GM23338 (cell line): ENCODE data around the gene IVD. TPM values are rescaled to one million over a fixed set of nuclear protein-coding genes. Genes with fewer than 3 reads are reported as not detected.

Experiments
- ATAC-seq: fragments of 200-7000 bp; cut with Tn5 transposase; 3 replicates; pipeline ENCODE4 v1.9.1; 2020
- DNase-seq: peaks from one replicate; pipeline ENCODE4 v3.0.0-alpha.2; 2015; ENCODE audit warnings: low spot score
- H2AFZ ChIP-seq: fragments of 200-600 bp; sonication (generic); 2 replicates; pipeline ENCODE4 v1.8.0; 2016; ENCODE audit warnings: antibody characterized with exemption, mild to moderate bottlenecking, moderate library complexity
- H3F3A ChIP-seq: fragments of 200-600 bp; sonication (generic); replicated peaks from 2 replicates; pipeline ENCODE4 v1.8.0; 2017; ENCODE audit warnings: antibody characterized with exemption, mixed run types, low read depth
- H3K27ac ChIP-seq: fragments of 200-600 bp; sonication (generic); 2 replicates; pipeline ENCODE4 v1.6.1; 2016; ENCODE audit warnings: low read depth
- H3K27me3 ChIP-seq: fragments of 200-600 bp; sonication (generic); 2 replicates; pipeline ENCODE4 v1.8.0; 2016; ENCODE audit warnings: mild to moderate bottlenecking, mixed run types, moderate library complexity; ENCODE audit not compliant: insufficient read depth
- H3K36me3 ChIP-seq: fragments of 200-600 bp; sonication (generic); 2 replicates; pipeline ENCODE4 v1.8.0; 2016; ENCODE audit warnings: mild to moderate bottlenecking; ENCODE audit not compliant: insufficient read depth
- H3K4me1 ChIP-seq: fragments of 200-600 bp; sonication (generic); 2 replicates; pipeline ENCODE4 v1.8.0; 2016; ENCODE audit warnings: mild to moderate bottlenecking, moderate library complexity; ENCODE audit not compliant: insufficient read depth
- H3K4me2 ChIP-seq: fragments of 200-600 bp; sonication (generic); 2 replicates; pipeline ENCODE4 v1.7.1; 2017; ENCODE audit warnings: mixed run types
- H3K4me3 ChIP-seq: fragments of 200-600 bp; sonication (generic); 2 replicates; pipeline ENCODE4 v1.6.1; 2016; ENCODE audit warnings: mixed run types
- H3K79me2 ChIP-seq: fragments of 200-600 bp; sonication (generic); replicated peaks from 2 replicates; pipeline ENCODE4 v1.8.0; 2017; ENCODE audit warnings: mild to moderate bottlenecking; ENCODE audit not compliant: insufficient read depth
- H3K9me2 ChIP-seq: fragments of 200-600 bp; sonication (generic); 2 replicates; pipeline ENCODE4 v1.8.0; 2017; ENCODE audit not compliant: insufficient read depth
- H4K20me1 ChIP-seq: fragments of 200-600 bp; sonication (generic); replicated peaks from 2 replicates; pipeline ENCODE4 v1.8.0; 2017; ENCODE audit warnings: mild to moderate bottlenecking; ENCODE audit not compliant: insufficient read depth
- H3K27ac Mint-ChIP-seq: 2 replicates; pipeline ENCODE4 v1.8.0; 2020; ENCODE audit warnings: inconsistent platforms, mild to moderate bottlenecking, moderate library complexity, mixed read lengths
- H3K27me3 Mint-ChIP-seq: 3 replicates; pipeline ENCODE4 v1.8.0; 2022; ENCODE audit warnings: low read depth, mild to moderate bottlenecking, moderate library complexity, mixed read lengths, inconsistent platforms; ENCODE audit not compliant: insufficient read depth, poor library complexity
- H3K36me3 Mint-ChIP-seq: 3 replicates; pipeline ENCODE4 v1.8.0; 2021; ENCODE audit warnings: low read depth, mild to moderate bottlenecking, inconsistent platforms, moderate library complexity, mixed read lengths
- H3K4me1 Mint-ChIP-seq: 3 replicates; pipeline ENCODE4 v1.8.0; 2020; ENCODE audit warnings: mild to moderate bottlenecking, inconsistent platforms, mixed read lengths
- H3K4me3 Mint-ChIP-seq: 3 replicates; pipeline ENCODE4 v1.8.0; 2021; ENCODE audit warnings: moderate library complexity, mild to moderate bottlenecking, inconsistent platforms, mixed read lengths
- H3K9me3 Mint-ChIP-seq: 3 replicates; pipeline ENCODE4 v1.8.0; 2020; ENCODE audit warnings: moderate library complexity, mild to moderate bottlenecking, inconsistent platforms, mixed read lengths
- CREB1 ChIP-seq: fragments of 250-450 bp; sonication (Bioruptor Pico); IDR thresholded peaks from 2 replicates; pipeline ENCODE4 v1.5.0; 2020; ENCODE audit warnings: low read depth, mild to moderate bottlenecking, moderate library complexity
- EZH2phosphoT487 ChIP-seq: fragments of 200-600 bp; sonication (generic); IDR thresholded peaks from one replicate; pipeline ENCODE4 v1.8.1; 2018; ENCODE audit warnings: antibody characterized with exemption; ENCODE audit not compliant: unreplicated experiment
- JUNB ChIP-seq: IDR thresholded peaks from one replicate; pipeline ENCODE4 v1.6.1; 2016; ENCODE audit warnings: antibody characterized with exemption; ENCODE audit not compliant: unreplicated experiment
- NANOG ChIP-seq: IDR thresholded peaks from 2 replicates; pipeline ENCODE4 v1.6.1; 2016; ENCODE audit warnings: antibody characterized with exemption, borderline replicate concordance
- STAT1 ChIP-seq: IDR thresholded peaks from one replicate; pipeline ENCODE4 v1.6.1; 2016; ENCODE audit warnings: antibody characterized with exemption; ENCODE audit not compliant: unreplicated experiment
- ZNF331 ChIP-seq: fragments of 250-450 bp; sonication (Bioruptor Pico); IDR thresholded peaks from 2 replicates; pipeline ENCODE4 v1.5.0; 2020; ENCODE audit warnings: low read depth, mild to moderate bottlenecking, moderate library complexity
- polyA plus RNA-seq: library from polyadenylated mRNA; unstranded; fragments of >200 nt; fragmentation: Nextera tagmentation; extraction: Ambion mirVana; gene quantifications from 2 replicates; pipeline ENCODE4 v1.2.1, GENCODE V29; 2016
- total RNA-seq: library from RNA; depleted of rRNA; stranded (reverse); fragments of >200 nt; shearing (Covaris generic); gene quantifications from 2 replicates; pipeline ENCODE4 v1.2.3, GENCODE V29; 2014
- TF ChIP-seq, protein P1 (sequence below): IDR thresholded peaks from one replicate; pipeline ENCODE4 v1.6.1; 2018; ENCODE audit warnings: antibody characterized with exemption; ENCODE audit not compliant: unreplicated experiment
- TF ChIP-seq, protein P2 (sequence below): IDR thresholded peaks from 2 replicates; pipeline ENCODE4 v1.6.1; 2016; ENCODE audit warnings: antibody characterized with exemption
- TF ChIP-seq, protein P3 (sequence below): fragments of 250-450 bp; sonication (Bioruptor Pico); IDR thresholded peaks from 2 replicates; pipeline ENCODE4 v1.5.0; 2020; ENCODE audit warnings: mild to moderate bottlenecking, moderate library complexity

Gene IVD
- total and polyA plus RNA-seq, 2 experiments from 2014 or later: 54.1 to 75.4 TPM

DNA sequence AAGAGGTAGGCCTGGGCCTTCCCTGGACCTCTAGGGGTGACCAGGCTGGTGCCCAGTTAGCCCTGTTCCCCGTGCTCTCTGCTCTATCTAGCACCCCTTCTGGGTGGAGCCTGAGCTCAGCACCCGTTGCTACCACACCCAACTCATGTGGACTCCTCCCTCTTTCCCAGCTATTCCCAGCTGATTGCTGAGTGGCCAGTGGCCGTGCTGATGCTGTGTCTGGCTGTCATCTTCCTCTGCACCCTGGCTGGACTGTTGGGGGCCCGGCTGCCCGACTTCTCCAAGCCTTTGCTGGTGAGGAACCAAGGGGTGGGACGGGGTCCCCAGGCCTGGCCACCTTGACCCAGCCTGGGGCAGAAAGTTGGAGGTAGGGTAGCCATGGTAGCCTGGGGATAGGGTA lies 41.3 kb upstream of the IVD start (continued):
- TF ChIP-seq, protein P1, sequence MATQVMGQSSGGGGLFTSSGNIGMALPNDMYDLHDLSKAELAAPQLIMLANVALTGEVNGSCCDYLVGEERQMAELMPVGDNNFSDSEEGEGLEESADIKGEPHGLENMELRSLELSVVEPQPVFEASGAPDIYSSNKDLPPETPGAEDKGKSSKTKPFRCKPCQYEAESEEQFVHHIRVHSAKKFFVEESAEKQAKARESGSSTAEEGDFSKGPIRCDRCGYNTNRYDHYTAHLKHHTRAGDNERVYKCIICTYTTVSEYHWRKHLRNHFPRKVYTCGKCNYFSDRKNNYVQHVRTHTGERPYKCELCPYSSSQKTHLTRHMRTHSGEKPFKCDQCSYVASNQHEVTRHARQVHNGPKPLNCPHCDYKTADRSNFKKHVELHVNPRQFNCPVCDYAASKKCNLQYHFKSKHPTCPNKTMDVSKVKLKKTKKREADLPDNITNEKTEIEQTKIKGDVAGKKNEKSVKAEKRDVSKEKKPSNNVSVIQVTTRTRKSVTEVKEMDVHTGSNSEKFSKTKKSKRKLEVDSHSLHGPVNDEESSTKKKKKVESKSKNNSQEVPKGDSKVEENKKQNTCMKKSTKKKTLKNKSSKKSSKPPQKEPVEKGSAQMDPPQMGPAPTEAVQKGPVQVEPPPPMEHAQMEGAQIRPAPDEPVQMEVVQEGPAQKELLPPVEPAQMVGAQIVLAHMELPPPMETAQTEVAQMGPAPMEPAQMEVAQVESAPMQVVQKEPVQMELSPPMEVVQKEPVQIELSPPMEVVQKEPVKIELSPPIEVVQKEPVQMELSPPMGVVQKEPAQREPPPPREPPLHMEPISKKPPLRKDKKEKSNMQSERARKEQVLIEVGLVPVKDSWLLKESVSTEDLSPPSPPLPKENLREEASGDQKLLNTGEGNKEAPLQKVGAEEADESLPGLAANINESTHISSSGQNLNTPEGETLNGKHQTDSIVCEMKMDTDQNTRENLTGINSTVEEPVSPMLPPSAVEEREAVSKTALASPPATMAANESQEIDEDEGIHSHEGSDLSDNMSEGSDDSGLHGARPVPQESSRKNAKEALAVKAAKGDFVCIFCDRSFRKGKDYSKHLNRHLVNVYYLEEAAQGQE: no peak
- TF ChIP-seq NANOG: no peak
- no peak for TF ChIP-seq ZNF331

DNA sequence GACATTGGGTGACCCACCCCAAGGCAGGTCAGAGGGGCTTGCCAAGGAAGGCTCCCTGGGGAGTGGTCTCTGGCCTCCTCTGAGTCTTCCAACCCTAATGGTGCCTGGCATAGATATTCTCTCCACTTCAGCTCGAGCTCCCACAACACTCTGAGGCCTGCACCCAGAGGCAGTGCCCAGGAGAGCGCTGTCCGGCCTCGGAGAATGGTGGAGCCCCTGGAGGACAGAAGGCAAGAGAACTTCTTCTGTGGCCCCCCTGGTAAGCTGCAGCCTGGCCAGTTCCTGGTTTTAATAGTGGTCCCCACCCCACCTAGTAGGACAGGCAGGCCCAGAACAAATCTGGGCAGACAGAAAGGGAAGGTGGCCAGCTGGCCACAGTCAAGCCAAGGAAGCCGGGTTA lies 40.6 kb upstream of the IVD start:
- no peak overlapping the region for H3K4me3 Mint-ChIP-seq
- peaks cover 2% of the 10 kb centered on the region; the same call in 1 of the 3 replicates for H3K9me3 Mint-ChIP-seq
- Histone ChIP-seq H3K79me2 (no peaks in the 10 kb centered on the region), H3K36me3 (no peaks in the 10 kb centered on the region), H3K27ac (no peak overlapping the region), H3K9me2 (no peaks in the 10 kb centered on the region), H3F3A (0 out of 2 replicates have a peak, but pooled peaks cover 3% of the 10 kb centered on the region), H4K20me1 (no peaks in the 10 kb centered on the region), H3K27me3 (peaks cover 28% of the 10 kb centered on the region), H2AFZ (no peak overlapping the region), H3K4me2 (no peak overlapping the region), H3K4me1 (no peaks in the 10 kb centered on the region; the same call in 1 of the 2 replicates), H3K4me3 (no peak overlapping the region)
- peaks cover 11% of the 10 kb centered on the region for H3K4me1 Mint-ChIP-seq
- ATAC-seq: no peak
- no peaks in the 10 kb centered on the region; the same call in 2 of the 3 replicates for H3K36me3 Mint-ChIP-seq
- H3K27ac Mint-ChIP-seq: no peak overlapping the region
- no peak for DNase-seq
- peaks cover 32% of the 10 kb centered on the region for H3K27me3 Mint-ChIP-seq
- no peak for TF ChIP-seq EZH2phosphoT487
- TF ChIP-seq, protein P2, sequence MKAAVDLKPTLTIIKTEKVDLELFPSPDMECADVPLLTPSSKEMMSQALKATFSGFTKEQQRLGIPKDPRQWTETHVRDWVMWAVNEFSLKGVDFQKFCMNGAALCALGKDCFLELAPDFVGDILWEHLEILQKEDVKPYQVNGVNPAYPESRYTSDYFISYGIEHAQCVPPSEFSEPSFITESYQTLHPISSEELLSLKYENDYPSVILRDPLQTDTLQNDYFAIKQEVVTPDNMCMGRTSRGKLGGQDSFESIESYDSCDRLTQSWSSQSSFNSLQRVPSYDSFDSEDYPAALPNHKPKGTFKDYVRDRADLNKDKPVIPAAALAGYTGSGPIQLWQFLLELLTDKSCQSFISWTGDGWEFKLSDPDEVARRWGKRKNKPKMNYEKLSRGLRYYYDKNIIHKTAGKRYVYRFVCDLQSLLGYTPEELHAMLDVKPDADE: no peak
- TF ChIP-seq, protein P3, sequence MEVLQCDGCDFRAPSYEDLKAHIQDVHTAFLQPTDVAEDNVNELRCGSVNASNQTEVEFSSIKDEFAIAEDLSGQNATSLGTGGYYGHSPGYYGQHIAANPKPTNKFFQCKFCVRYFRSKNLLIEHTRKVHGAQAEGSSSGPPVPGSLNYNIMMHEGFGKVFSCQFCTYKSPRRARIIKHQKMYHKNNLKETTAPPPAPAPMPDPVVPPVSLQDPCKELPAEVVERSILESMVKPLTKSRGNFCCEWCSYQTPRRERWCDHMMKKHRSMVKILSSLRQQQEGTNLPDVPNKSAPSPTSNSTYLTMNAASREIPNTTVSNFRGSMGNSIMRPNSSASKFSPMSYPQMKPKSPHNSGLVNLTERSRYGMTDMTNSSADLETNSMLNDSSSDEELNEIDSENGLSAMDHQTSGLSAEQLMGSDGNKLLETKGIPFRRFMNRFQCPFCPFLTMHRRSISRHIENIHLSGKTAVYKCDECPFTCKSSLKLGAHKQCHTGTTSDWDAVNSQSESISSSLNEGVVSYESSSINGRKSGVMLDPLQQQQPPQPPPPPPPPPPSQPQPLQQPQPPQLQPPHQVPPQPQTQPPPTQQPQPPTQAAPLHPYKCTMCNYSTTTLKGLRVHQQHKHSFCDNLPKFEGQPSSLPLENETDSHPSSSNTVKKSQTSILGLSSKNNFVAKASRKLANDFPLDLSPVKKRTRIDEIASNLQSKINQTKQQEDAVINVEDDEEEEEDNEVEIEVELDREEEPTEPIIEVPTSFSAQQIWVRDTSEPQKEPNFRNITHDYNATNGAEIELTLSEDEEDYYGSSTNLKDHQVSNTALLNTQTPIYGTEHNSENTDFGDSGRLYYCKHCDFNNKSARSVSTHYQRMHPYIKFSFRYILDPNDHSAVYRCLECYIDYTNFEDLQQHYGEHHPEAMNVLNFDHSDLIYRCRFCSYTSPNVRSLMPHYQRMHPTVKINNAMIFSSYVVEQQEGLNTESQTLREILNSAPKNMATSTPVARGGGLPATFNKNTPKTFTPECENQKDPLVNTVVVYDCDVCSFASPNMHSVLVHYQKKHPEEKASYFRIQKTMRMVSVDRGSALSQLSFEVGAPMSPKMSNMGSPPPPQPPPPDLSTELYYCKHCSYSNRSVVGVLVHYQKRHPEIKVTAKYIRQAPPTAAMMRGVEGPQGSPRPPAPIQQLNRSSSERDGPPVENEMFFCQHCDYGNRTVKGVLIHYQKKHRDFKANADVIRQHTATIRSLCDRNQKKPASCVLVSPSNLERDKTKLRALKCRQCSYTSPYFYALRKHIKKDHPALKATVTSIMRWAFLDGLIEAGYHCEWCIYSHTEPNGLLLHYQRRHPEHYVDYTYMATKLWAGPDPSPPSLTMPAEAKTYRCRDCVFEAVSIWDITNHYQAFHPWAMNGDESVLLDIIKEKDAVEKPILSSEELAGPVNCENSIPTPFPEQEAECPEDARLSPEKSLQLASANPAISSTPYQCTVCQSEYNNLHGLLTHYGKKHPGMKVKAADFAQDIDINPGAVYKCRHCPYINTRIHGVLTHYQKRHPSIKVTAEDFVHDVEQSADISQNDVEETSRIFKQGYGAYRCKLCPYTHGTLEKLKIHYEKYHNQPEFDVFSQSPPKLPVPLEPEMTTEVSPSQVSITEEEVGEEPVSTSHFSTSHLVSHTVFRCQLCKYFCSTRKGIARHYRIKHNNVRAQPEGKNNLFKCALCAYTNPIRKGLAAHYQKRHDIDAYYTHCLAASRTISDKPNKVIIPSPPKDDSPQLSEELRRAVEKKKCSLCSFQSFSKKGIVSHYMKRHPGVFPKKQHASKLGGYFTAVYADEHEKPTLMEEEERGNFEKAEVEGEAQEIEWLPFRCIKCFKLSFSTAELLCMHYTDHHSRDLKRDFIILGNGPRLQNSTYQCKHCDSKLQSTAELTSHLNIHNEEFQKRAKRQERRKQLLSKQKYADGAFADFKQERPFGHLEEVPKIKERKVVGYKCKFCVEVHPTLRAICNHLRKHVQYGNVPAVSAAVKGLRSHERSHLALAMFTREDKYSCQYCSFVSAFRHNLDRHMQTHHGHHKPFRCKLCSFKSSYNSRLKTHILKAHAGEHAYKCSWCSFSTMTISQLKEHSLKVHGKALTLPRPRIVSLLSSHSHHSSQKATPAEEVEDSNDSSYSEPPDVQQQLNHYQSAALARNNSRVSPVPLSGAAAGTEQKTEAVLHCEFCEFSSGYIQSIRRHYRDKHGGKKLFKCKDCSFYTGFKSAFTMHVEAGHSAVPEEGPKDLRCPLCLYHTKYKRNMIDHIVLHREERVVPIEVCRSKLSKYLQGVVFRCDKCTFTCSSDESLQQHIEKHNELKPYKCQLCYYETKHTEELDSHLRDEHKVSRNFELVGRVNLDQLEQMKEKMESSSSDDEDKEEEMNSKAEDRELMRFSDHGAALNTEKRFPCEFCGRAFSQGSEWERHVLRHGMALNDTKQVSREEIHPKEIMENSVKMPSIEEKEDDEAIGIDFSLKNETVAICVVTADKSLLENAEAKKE (CRISPR knock-in tag): no peak
- no peak for TF ChIP-seq NANOG
- no peak for TF ChIP-seq JUNB
- TF ChIP-seq STAT1: no peak
- TF ChIP-seq, protein P1: no peak
- no peak for TF ChIP-seq CREB1 (CRISPR knock-in tag)
